Measurements from ENCODE around the gene USP27X.

The USP27X gene

DNA sequence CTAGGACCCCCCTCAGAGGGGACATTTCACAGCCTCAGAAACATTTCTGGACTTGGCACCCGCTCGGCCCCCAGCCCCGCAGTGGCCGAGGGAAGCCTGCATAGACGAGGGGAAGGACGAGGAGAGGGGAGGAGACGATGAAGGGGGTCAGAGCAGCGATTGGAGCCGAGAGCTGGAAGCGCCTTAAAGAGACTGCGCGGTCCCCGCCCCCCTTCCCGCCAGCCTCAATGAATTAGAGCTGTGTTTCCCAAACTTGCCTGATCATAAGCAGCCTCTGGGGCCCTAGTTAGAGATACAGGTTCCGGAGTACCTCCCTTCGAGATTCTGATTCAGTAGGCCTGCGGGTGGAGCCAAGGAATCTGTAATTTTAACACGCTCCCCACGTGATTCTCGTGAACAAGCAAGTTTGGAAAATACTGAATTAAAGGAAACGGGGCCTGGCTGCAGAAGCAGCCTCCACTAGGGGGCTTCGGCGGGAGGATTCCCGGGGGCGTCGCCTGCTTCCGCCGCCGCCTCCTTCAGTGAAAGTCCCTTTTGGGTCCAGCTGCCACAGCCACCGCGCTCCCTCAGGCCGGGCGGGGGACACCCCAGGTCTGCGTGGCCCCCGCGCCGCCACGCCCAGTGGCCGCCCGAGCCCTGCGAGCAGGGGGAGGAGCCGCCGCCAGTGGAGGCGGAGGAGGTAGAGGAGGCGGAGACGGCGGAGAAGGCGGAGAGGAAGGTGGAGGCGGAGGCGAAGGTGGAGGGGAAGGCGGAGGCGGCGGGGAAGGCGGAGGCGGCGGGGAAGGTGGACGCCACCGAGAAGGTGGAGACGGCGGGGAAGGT, at the start of gene USP27X:
USP27X (plus strand) TSS at position 651 of the 822 bp plus-strand sequence. CDS start 824 bp downstream, outside the sequence.
- DNase-seq (ENCODE audit: low spot score): peak; percentile 80

DNA sequence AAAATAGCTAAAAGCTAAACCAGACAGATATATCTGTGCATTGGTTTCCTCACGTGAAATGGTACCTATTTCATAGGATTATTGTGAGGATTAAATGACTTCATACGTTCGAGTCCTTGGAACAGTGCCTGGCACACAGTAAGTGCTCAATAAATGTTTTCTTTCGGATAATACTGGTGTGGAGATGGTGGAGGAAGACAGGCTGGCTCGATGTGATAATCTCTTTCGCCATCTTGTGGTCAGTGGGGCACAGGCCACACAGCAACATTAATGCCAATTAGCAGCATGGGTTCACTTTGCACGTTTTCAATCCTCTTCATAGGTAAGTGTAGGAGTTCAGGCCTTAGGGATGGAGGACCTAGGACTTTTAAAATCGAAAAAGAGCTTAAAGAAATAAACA, 40.9 kb upstream of the USP27X start:
- DNase-seq (ENCODE audit: low spot score): peak; percentile 60

DNA sequence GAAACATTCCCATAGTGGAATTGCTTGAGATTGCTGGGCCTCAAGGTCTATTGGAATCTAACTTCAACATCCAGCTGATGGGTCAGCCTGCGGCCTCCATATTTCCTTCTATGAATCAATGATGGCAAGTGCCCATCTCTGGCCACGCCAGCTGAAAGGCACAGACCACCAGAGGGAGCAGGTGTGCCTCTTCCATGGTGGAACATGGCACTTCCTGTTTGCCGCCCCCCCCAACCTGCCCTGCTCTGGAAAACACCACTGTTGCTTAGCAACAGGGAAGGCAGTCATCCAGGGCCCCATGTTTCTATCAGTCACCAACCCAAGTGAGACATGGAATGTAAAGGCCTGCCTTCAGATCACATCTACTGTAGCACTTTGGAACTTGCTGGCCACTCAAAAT, 38.6 kb upstream of the USP27X start:
- DNase-seq (ENCODE audit: low spot score): peak; percentile 89

DNA sequence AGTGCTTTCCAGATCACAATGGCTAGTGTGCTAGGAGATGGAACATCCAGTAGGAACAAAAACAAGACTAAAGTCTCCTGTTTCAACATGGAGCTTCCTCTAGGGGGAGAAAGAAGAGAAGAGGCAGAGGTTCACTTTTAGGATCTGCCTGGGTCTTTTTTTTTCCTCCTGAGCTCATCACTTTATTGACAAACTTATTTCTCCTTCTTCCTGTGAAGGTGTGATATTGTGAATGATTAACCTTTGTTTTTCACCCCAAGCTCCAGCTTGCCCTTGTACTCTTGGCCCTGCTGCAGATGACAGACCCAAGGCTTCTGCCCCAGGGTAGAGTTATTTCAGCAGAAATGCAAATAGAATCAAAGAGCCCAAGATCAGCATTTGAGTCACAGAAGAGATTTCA, 36.7 kb upstream of the USP27X start:
- no peak for DNase-seq (ENCODE audit: low spot score)

DNA sequence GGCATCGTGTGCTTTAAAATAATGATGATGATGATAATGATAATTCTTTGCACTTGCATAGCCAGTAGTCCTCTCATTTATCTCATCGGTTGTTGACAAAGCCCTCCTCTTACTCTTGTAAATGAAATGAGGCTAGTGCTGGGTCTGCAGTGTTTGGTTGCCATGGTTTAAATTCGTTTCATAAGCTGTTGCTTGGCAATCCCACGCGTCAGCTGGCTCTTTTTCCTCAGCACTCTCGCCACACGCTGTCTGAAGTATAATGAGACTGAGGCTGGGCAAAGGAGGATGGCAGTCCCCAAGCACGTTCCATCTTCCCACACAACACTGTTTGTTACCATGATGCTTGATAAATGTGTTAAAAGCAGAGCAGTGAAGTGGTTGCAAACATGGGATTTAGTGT, 34.7 kb upstream of the USP27X start:
- DNase-seq (ENCODE audit: low spot score): peak; percentile 58

DNA sequence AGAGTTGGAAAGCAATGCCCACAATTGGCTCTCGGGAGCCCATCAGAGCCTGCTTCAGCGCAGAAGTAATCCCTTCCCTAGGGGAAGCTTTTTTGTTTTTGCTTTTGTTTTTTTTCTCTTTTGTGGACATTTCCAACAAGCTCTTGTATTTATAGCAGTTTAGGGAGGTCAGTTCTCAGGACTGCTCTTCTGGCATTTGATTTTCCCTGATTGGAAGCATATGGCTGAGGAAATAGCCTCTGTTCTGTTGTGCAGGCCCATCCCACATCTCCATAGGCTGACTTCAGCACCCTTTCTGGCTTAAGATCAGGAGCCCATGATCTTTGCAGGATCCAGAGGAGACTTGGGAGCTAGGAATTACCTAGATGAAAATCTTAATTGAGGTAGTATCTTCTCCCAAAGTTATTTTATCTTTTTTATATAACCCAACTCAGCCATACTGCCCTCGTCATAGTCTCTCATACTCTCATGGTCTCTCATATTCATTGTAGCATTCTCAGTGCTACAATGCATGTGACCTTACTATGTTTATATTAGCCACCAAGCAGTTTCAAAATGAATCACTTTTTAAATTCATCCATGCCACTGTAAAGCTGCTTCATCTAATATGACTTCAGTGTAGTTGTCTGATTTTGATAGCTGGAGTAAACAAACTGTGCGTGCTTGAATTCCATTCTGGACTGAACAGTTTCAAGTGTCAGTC, 33.4 kb upstream of the USP27X start:
- DNase-seq (ENCODE audit: low spot score): no peak

DNA sequence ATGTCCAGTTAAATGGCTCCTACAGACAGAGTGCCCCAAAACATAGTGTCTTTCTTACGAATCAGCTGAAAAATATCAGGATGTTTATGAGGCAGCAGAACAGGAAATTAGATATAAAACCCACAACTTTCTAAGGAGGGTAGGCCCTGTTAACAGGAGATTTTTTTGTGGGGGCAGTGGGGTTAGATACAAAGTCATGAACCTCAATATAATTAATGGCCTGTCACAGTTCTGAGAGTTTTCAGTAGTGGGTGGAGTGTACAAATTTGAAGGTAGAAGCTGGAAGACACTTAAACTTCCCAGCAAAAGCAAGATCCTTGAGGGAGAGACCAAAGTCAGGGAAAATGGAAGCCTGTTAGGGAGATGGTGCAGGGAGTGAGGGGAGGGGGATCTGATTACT, 32.8 kb upstream of the USP27X start:
- no peak for DNase-seq (ENCODE audit: low spot score)

DNA sequence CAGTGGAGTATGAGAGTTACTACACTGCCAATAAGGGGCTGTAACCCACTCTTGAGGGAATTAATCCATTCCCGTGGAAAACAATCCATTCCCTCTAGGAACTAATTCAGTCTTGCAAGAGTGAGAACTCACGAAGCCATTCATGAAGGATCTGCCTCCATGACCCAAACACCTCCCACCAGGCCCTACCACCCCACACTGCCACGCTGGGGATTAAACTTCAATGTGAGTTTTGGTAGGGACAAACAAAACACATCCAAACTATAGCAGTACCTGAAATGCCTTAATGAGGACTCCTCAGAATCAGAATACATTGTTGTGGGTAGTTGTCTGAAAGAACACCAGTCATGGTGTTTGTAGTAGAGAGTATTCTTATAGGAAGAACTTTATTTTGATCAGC, 31.0 kb upstream of the USP27X start:
- no peak for DNase-seq (ENCODE audit: low spot score)

DNA sequence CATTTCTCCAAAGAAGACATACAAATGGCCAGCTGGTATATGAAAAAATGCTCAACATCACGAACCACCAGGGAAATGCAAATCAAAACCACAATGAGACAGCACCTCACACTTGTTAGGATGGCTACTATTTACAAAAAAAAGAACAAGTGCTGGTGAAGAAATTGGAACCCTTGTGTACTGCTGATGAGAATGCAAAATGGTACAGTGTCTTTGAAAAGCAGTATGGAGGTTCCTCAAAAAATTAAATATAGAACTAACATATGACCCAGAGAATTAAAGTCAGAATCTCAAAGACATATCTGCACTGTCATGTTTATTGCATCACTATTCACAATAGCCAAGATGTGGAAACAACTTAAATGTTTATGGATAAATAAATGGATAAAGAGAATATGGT, 29.3 kb upstream of the USP27X start:
- DNase-seq (ENCODE audit: low spot score): no peak

DNA sequence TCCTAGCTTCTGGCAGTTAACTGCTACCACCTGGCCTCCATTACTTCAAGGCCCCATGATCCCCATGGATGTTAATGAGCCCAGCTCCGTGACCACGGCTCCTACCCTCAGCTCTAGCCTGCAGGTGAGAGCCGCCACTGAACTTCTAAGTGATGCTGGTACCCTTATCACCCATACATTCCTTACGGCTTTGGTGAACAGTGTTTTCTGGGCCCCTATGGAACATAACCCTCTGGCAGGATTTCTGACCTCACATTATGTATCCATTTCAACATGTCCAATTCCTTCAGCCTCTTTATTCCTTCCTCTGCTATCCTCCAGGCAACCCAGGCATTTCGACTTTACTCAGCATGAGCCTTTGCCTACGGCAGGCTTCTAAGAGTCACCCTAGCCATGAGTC, 25.6 kb upstream of the USP27X start:
- no peak for DNase-seq (ENCODE audit: low spot score)

DNA sequence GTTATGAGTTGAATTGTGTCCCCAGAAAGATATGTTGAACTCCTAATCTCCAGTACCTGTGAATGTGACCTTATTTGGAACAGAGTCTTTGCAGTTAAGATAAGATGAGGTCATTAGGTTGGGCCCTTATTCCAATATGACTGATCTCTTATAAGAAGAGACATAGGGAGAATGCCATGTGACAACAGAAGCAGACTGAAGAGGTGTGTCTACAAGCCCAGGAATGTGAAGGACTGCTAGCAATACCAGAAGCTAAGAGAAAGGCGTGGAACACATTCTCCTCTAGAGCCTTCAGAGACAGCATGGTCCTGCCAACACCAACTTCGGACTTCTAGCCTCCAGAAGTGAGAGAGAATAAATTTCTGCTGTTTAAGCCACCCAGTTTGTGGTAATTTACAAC, 22.5 kb upstream of the USP27X start:
- DNase-seq (ENCODE audit: low spot score): no peak

DNA sequence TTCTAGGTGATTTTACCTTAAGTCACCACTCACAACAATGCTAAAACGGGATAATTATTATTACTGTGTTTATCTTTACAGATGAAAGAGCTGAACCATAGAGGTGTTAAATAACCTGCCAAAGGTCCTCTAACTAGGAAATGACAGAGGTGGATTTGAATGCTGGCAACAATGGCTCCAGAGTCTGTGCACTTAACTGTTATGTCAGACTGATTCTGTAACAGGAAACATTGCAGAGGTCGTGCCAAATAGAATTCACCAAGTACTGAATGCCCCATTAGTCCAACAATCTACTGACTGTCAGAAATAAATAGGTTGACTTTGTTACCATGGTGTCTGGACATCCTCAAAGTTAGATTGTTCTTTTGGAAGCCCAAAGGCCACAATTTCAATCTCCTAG, 20.9 kb upstream of the USP27X start:
- no peak for DNase-seq (ENCODE audit: low spot score)

DNA sequence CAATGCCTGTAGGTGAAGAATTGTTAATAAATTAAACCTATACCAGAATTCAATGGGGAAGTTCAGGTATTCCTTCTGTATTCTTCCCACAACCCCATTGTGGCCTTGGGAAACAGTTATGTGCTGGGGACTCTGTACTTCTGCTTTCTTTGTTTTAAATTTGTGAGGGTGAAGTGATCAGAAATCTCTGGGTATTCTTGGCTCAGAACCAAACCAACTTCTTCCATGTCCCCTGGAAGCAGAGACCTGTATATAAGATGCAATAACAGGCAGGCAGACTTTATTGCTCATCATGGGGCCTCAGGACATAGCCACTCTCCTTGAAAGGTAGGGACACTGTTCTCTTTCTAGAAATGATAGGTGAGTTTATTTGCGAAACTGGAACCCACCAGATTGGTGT, 19.8 kb upstream of the USP27X start:
- DNase-seq (ENCODE audit: low spot score): no peak

DNA sequence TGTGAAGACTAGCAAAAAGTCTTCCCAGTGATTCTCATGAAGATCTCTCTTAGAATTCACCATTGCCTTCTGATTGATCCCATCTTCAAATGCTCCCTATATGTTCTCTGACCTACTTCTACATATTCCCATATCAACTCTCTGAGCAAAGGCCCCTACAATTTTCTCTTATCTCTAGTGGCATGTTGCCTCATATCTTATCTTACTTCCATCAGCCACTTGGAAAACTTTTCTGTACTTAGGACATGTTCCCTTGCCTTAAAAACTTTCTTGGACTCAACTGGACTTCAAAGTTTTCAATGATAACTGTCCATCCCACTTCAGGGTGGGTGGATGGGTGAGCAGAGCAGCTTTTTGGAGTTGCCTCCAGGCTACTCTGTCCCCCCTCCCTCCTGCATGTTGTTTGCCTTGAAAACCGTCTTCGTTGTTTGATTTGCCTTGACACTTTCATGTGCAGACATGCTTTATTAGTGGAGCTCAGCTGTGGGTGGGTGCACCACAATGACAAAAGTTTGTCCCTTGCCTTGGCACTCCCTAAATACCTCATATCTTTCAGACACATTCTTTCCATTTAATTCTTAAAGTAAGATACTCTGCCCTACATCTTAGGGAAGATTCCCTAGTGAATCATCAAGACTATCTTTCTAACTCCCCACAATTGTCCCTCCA, 18.3 kb upstream of the USP27X start:
- DNase-seq (ENCODE audit: low spot score): no peak

DNA sequence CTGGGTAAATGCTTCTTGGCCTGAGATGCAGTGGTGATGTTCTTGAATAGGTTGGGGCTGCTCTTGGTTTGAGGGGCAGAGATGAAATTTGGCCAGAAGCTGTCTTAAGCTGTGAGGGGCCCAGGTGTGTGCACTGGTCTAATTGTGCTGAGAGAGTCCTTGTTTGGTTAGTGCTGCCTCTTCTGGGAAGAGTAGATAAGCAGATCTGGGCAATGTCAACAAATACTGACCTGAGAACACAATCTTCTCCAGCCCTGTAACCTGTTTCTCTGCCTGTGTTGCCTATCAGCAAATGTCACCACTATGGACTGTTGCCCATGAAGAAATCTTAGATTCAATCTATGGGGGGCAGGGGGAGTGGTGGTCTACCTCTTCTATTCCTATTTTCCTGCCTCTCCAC, 17.2 kb upstream of the USP27X start:
- DNase-seq (ENCODE audit: low spot score): no peak

DNA sequence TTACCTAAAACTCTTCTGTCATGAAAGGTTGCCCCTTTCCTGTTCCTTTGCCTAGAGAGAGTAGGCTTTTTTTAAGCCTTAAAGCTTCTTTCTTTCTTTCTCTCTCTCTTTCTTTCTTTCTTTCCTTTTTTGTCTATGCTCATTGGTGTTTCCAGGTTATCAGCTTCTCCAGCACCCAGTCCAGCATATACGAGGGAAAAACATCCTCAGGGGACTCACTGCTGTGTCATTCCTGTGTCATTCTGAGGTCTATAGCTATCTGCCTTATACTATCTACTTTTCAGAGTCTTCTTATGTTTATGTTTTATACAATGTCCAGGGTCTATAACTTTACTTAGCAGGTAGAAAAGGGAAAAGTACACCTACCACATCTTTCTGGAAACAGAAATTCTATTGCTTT, 10.5 kb upstream of the USP27X start:
- DNase-seq (ENCODE audit: low spot score): no peak

DNA sequence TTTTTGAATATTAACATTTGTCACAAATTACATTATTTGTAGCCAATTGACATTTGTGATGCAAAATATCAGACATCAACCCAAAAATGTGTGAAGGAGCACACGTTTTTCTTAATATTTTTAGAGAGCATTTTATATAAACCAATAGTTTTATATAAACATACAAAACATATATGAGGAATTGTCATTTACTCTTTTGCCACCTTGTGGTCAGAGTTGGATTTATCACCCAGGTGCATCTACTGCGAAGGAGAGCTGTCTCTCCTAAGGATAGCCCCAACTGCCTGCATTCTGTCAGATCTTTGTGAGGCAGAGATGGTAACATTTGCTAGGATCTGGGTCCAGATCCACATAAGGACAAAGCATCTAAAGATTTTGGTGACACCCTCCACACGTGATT, 2.5 kb upstream of the USP27X start:
- peak; percentile 79 for DNase-seq (ENCODE audit: low spot score)

DNA sequence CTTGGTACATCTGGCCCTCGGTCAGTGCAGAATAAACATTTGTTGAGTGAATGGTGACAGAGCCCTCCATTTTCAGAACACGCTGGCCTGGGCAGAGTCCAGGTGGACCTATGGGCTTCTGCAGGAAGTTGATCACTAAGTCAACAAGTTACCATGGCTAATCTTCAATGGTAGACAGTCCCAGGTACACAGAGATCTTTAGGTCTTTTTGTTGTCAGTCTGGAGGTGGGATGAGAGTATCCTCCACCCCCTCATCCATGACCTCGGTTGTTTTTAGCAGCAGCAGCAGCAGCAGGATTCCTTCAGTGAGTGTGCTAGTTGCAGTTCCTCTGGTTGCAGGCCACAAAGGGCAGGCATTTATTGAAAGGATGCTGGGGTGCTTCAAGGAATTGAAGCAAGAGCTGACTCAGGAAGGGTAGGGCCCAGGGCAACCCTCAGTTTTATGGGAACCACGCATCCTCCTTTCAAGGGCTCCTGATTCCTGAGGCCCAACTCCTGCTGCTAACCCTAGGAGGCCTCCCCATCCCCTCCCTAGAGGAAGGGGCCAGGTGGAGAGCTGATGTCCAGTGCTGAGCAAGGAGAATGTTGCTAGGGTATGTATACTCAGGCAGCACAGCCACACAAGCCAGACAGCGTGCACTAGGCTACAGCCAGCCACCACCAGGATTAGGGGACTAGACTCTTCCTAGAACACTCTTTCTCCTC, 1.7 kb upstream of the USP27X start:
- DNase-seq (ENCODE audit: low spot score): peak; percentile 1

DNA sequence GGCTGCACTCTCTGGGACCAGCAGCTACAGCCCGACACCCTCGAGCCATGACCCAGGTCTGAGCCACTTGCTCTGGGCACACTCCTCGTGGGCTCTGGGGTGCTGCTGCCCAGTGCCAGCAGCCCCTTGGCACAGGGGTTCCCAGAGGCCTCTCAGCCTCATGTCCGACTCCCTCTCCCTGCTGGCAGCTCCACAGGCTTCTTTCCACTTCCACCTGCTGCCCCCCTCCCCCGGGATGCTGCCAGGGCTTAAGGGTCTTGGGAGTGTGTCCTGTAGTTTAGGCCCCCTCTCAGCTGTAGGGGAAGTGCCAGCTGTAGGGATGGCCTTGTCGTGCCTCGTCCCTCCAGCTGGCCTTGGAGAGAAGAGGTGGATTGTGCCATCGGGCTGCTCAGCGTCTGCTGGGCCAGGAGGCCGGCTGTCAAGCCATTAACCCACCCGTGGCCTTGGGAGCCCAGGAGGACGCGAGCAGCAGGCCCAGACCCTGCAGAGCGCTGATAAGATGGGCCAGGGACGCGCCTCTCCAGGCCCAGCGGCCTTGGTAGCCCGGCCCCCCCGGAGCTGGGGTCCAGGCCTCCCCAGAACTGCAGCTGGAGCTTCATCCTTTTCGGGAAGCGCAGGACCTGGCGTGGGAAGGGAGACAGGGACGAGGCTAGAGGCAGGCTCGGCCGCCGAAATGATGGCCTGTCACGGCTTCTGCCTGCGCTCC, 1.0 kb upstream of the USP27X start:
- DNase-seq (ENCODE audit: low spot score): no peak

DNA sequence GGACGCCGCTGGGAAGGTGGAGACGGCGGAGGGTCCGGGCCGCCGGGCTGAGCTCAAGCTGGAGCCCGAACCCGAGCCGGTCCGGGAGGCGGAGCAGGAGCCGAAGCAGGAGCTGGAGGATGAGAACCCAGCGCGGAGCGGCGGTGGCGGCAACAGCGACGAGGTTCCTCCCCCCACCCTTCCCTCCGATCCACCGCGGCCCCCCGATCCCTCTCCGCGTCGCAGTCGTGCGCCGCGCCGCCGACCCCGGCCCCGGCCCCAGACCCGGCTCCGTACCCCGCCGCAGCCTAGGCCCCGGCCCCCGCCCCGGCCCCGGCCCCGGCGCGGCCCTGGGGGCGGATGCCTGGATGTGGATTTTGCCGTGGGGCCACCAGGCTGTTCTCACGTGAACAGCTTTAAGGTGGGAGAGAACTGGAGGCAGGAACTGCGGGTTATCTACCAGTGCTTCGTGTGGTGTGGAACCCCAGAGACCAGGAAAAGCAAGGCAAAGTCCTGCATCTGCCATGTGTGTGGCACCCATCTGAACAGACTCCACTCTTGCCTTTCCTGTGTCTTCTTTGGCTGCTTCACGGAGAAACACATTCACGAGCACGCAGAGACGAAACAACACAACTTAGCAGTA, 483 bp downstream of the USP27X start:
- no peak for DNase-seq (ENCODE audit: low spot score)

DNA sequence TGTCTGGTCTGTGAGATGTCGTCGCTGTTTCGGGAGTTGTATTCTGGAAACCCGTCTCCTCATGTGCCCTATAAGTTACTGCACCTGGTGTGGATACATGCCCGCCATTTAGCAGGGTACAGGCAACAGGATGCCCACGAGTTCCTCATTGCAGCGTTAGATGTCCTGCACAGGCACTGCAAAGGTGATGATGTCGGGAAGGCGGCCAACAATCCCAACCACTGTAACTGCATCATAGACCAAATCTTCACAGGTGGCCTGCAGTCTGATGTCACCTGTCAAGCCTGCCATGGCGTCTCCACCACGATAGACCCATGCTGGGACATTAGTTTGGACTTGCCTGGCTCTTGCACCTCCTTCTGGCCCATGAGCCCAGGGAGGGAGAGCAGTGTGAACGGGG, 1.4 kb downstream of the USP27X start:
- no peak for DNase-seq (ENCODE audit: low spot score)

Data from cerebellar cortex (tissue), 1 donor.